Subcutaneous adipose tissue (tissue), 4 donors: ENCODE data around the gene DCHS2. TPM values are rescaled to one million over a fixed set of nuclear protein-coding genes. Genes with fewer than 3 reads are reported as not detected.

Experiments used
- total RNA-seq, 4 donors: library from RNA; depleted of rRNA; stranded (reverse); fragments of >200 nt; gene quantifications; one replicate each; pipeline ENCODE4 v1.1.0, GENCODE V29; 2016
- TF ChIP-seq, protein P1 (sequence below): fragments of 450-650 bp; IDR thresholded peaks from one replicate; pipeline ENCODE4 v1.5.1; 2016; ENCODE audit warnings: low read depth, mild to moderate bottlenecking, control low read depth, antibody characterized with exemption, moderate library complexity

The DCHS2 gene
- total RNA-seq, 4 donors from 2014 or later, result not detected

DNA sequence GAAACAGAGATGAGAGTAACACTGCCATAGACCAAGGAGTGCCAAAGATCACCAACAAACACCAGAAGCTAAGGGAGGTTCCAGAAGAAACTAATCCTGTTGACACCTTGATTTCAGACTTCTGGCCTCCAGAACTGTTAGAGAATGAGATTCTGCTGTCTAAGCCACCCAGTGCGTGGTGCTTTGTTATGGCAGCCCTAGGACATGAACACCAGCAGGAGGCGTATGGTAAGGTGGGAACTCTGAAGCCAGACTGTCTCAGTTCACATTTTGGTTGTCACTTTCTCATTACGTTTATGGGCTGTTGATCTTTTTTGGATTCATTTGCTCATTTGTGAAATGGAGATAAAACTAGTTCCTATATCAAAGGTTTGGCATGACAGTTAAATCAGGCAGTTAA is 142.9 kb downstream of the DCHS2 start:
- TF ChIP-seq, protein P1, sequence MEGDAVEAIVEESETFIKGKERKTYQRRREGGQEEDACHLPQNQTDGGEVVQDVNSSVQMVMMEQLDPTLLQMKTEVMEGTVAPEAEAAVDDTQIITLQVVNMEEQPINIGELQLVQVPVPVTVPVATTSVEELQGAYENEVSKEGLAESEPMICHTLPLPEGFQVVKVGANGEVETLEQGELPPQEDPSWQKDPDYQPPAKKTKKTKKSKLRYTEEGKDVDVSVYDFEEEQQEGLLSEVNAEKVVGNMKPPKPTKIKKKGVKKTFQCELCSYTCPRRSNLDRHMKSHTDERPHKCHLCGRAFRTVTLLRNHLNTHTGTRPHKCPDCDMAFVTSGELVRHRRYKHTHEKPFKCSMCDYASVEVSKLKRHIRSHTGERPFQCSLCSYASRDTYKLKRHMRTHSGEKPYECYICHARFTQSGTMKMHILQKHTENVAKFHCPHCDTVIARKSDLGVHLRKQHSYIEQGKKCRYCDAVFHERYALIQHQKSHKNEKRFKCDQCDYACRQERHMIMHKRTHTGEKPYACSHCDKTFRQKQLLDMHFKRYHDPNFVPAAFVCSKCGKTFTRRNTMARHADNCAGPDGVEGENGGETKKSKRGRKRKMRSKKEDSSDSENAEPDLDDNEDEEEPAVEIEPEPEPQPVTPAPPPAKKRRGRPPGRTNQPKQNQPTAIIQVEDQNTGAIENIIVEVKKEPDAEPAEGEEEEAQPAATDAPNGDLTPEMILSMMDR, result no peak

DNA sequence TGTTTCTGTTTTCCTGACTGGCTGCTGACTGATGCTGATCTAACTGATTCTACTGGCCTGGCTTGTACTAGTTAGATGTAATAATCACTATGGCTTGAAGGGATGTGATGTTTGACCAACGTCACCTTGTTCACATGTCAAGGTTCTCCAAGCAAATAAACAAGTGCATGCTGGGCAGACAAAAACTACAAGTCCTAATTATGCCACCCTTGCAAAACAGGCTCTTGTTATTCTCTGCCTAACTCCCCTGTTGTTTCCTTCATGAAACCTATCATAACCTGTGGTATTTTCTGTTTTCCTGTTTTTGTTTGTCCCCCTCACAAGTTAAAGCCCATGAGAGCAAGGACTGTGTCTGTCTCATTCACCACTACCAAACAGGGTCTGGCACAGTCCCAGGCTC is 146.2 kb downstream of the DCHS2 start:
- TF ChIP-seq, protein P1, result no peak

DNA sequence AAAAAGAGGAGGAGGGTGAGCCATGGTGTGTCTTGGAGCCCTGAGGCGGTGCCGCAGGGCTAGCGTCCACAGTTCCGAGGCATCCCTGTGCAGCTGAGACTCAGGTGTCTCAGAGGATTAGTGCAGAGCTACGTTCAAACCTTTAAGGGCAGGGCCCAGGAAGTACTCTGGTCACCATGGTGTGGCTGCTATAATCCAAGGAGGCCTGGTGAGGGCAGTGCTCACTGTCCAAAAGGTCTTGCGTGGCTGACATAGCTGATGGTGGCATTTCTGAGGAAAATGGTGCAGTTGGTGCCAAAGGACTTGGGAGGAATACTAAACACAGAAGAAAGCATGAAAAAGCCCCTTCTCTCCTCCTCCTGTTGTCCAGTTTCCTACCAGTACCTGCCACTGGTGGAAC is 146.9 kb downstream of the DCHS2 start:
- TF ChIP-seq, protein P1, result no peak

DNA sequence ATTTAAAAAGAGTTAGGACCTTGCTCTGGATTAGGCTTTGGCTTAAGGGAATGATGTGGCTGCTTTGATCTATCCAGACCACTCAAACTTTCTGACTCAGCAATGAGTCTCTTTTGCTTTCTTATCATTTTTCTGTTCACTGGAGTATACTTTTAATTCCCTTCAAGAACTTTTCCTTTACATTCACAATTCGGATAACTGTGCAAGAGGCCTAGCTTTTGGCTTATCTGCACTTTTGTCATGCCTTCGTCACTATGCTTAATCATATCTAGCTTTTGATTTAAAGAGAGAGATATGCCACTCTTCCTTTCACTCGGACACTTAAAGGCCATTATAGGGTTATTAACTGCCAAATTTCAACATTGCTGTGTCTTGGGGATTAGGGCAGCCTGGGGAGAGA is 147.9 kb downstream of the DCHS2 start:
- TF ChIP-seq, protein P1, result no peak

DNA sequence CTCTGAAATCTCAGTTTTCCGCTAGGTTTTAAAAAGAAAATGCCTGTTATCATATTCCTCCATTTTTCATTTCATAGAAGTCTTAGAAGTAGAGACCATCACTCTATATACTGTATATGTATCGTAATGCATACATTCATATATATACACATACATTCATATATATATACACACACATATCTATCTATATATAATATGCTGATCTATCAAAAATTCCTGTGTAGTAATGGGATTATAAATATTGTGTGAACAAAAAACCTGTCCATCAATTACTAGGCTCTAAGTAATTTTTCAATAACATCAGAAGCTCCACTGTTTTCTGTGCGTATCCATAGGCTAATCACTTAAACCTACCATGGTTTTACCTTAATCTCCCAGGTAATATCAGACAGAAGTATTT is 150.2 kb downstream of the DCHS2 start:
- TF ChIP-seq, protein P1, result no peak

DNA sequence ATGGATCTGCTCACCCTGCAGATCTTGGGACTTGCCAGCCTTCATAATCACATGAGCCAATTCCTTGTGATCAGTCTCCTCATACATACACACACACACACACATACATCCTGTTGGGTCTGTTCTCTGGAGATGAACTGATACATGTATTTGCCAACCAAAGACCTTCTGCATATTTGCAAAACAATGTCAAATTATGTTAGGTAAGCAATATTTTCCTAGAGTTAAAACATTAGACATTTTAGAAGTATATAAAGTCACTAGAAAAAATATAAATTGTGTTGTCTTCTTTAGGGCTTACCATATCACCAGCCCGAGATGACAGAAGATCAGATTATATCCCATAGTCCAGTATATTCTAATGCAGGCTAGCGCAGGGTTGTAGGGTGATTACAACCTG is 156.0 kb downstream of the DCHS2 start:
- TF ChIP-seq, protein P1, result no peak

DNA sequence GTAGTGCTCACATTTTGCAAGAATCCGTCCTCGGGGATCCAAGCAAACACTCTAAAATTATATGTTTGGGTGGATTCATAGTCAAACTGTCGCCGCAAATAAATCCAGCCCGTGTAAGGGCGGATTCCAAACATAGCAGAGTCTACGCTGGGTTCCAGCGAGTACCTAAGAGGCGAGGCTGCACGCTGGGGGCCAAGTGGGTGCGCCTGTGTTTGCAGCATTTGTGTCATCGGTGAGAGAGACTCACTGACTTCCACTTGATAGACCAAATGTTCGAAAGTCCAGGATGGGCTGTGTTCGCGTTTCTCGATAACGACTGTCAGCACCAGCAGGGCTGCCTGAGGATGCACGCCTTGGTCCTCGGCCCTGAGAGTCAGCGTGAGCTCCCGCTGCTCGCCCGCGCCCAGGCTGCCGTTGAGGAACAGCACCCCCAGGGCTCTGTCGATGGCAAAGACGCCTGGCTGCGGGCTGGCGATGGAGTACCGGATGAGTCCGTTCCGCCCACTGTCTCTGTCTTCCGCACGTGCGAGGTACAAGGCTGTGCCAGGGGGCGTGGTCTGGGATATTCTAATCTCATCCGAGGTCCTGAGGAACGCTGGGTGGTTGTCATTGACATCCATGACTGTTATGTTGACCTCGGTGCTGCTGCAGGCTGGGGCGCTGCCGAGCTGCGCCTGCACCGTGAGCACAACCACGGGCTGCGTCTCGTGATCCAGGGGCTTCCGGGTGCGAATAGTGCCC is 158.7 kb downstream of the DCHS2 start:
- TF ChIP-seq, protein P1, result no peak
